K562 (cell line): ENCODE data around the gene FAM120B. TPM values are rescaled to one million over a fixed set of nuclear protein-coding genes. Genes with fewer than 3 reads are reported as not detected.

ENCODE experiments used
- C11orf30 ChIP-seq: fragments of 450-650 bp; IDR thresholded peaks from 2 replicates; pipeline ENCODE4 v1.6.1; 2016; ENCODE audit warnings: low read depth, mild to moderate bottlenecking
- EP300 ChIP-seq: IDR thresholded peaks from 2 replicates; pipeline ENCODE4 v1.6.1; 2012; ENCODE audit warnings: low read length, improper control_type of control experiment
- HNRNPL ChIP-seq: fragments of 200-400 bp; formaldehyde crosslinking; IDR thresholded peaks from 2 replicates; pipeline ENCODE4 v1.6.1; 2017; ENCODE audit warnings: low read depth, mild to moderate bottlenecking, low read length
- RBM15 ChIP-seq: fragments of 200-400 bp; formaldehyde crosslinking; IDR thresholded peaks from 2 replicates; pipeline ENCODE4 v1.6.1; 2018; ENCODE audit warnings: mild to moderate bottlenecking, low read length, moderate library complexity; ENCODE audit not compliant: insufficient read depth
- RBM22 ChIP-seq: fragments of 200-400 bp; formaldehyde crosslinking; IDR thresholded peaks from 2 replicates; pipeline ENCODE4 v1.6.1; 2018; ENCODE audit warnings: low read length, low read depth; ENCODE audit not compliant: poor library complexity, severe bottlenecking
- U2AF1 ChIP-seq: fragments of 200-400 bp; formaldehyde crosslinking; optimal IDR thresholded peaks from 2 replicates; pipeline ENCODE3; 2017; ENCODE audit warnings: mild to moderate bottlenecking, low read depth, low read length, moderate library complexity
- U2AF2 ChIP-seq: fragments of 200-400 bp; formaldehyde crosslinking; optimal IDR thresholded peaks from 2 replicates; pipeline ENCODE3; 2017; ENCODE audit warnings: low read depth, mild to moderate bottlenecking, low read length
- YY1 ChIP-seq, 3 experiments: IDR thresholded peaks; 2 replicates each; pipeline ENCODE4 v1.6.1; 2011; ENCODE audit warnings: low read length in 2 of 3, mild to moderate bottlenecking in 2 of 3, moderate library complexity in 2 of 3, borderline replicate concordance in 1 of 3, control low read depth in 1 of 3, low read depth in 1 of 3; ENCODE audit not compliant: insufficient read depth in 3 of 3, insufficient replicate concordance in 2 of 3, control insufficient read depth in 1 of 3, insufficient read length in 1 of 3; ENCODE audit errors: extremely low read depth in 1 of 3
- ZBTB7A ChIP-seq: IDR thresholded peaks from 2 replicates; pipeline ENCODE4 v1.6.1; 2011; ENCODE audit warnings: low read depth, mild to moderate bottlenecking, low read length, moderate library complexity, borderline replicate concordance; ENCODE audit not compliant: control insufficient read depth
- ZNF143 ChIP-seq: sonication (generic); formaldehyde crosslinking; IDR thresholded peaks from 2 replicates; pipeline ENCODE4 v1.9.0; 2022; ENCODE audit warnings: mild to moderate bottlenecking, missing genetic modification reagents
- ZNF316 ChIP-seq: fragments of 450-650 bp; IDR thresholded peaks from 2 replicates; pipeline ENCODE4 v1.6.1; 2016
- ZNF408 ChIP-seq: fragments of 250-450 bp; sonication (Bioruptor Pico); IDR thresholded peaks from 2 replicates; pipeline ENCODE4 v1.4.0; 2020; ENCODE audit warnings: low read depth, mild to moderate bottlenecking, moderate library complexity
- ZNF699 ChIP-seq: fragments of 250-450 bp; sonication (Bioruptor Pico); IDR thresholded peaks from 2 replicates; pipeline ENCODE4 v1.8.0; 2021; ENCODE audit warnings: mild to moderate bottlenecking, moderate library complexity; ENCODE audit not compliant: insufficient replicate concordance
- ZNF76 ChIP-seq: fragments of 250-450 bp; sonication (Bioruptor Pico); IDR thresholded peaks from 2 replicates; pipeline ENCODE4 v1.4.0; 2020; ENCODE audit warnings: mild to moderate bottlenecking, moderate library complexity, borderline replicate concordance
- ZSCAN29 ChIP-seq: fragments of 450-650 bp; IDR thresholded peaks from 2 replicates; pipeline ENCODE4 v1.6.1; 2017
- ZZZ3 ChIP-seq: fragments of 450-650 bp; IDR thresholded peaks from 2 replicates; pipeline ENCODE4 v1.6.1; 2016; ENCODE audit warnings: antibody characterized with exemption, mild to moderate bottlenecking, moderate library complexity
- polyA plus RNA-seq, 8 experiments: library from polyadenylated mRNA; depleted of rRNA in 4 of 8; stranded (reverse) in 5 of 8; unstranded in 3 of 8; fragments of >200 nt; fragmentation: Nextera tagmentation in 2 of 8; fragmentation: Illumina TruSeq in 1 of 8; extraction: Ambion mirVana in 2 of 8; extraction: Trizol in 1 of 8; gene quantifications; 2 replicates each; pipeline versions ENCODE4 v1.2.1 to v1.2.3, GENCODE V29; 2011 to 2014; ENCODE audit warnings: inconsistent platforms in 1 of 8, missing spikeins in 1 of 8
- total RNA-seq, 7 experiments: library from RNA; depleted of rRNA in 6 of 7; stranded (reverse); fragments of >200 nt in 6 of 7; fragmentation: Illumina TruSeq in 2 of 7; extraction: Trizol in 2 of 7; gene quantifications; 2 replicates each; pipeline versions ENCODE4 v1.2.1 to v1.2.3, GENCODE V29; 2011 to 2021; ENCODE audit warnings: low replicate concordance in 1 of 7
- TF ChIP-seq, protein P1 (sequence below): fragments of 250-450 bp; sonication (Bioruptor Pico); IDR thresholded peaks from 2 replicates; pipeline ENCODE4 v1.9.0; 2021; ENCODE audit warnings: mild to moderate bottlenecking, inconsistent platforms
- TF ChIP-seq, protein P2 (sequence below): fragments of 450-650 bp; conservative IDR thresholded peaks from 2 replicates; pipeline ENCODE4 v1.6.1; 2016; ENCODE audit warnings: missing genetic modification characterization, low read depth, mild to moderate bottlenecking, control low read depth, missing compliant biosample characterization
- TF ChIP-seq, protein P3 (sequence below): fragments of 450-650 bp; formaldehyde crosslinking; IDR thresholded peaks from 2 replicates; pipeline ENCODE4 v1.4.0; 2020; ENCODE audit warnings: mild to moderate bottlenecking, moderate library complexity
- TF ChIP-seq, protein P4 (sequence below): fragments of 450-650 bp; IDR thresholded peaks from 2 replicates; pipeline ENCODE4 v1.6.1; 2018; ENCODE audit warnings: mild to moderate bottlenecking, low read depth; ENCODE audit not compliant: partially characterized antibody

FAM120B gene
- total and polyA plus RNA-seq, 9 of the 15 experiments (the other 6 are each of a cell fraction or from before 2014, with no cell fraction given), result 3.5 to 22.6 (median 14.7) TPM

DNA sequence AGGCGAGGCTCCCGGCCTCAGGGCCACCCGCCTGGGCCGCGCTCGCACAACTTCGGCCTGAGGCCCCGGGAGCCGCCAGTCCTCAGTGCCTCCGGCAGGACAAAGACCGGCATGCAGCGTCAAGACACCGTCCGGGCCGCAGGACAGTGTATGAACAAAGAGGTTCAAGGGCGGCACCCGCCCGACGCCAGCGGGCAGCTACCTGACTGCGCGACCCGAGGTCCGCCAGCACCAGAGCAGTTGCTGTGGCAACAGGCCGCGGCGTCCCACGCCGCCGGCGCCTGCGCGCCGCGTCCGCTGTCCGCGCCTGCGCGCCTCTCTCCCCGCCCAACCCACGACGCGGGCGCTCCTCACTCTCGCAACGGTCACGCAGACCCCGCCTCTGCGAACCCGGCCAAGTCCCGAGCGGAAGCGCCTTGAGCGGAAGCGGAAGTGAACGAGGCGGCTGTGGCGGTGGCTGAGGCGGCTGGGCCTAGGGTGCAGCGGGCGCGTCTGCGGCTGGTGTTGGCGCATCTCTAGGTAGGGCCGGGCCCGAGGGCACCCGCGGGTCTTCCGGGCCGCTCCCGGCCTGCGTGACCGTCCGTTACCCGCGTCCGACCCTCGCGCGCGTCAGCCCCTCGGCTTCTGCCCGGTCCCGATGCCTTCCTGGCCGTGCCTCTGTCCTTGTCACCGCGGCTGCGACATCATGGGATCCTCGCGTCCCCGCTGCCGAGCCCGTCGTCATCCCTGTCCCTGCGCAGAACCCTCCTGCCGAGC is at the start of gene FAM120B (continued):
- TF ChIP-seq YY1 (IDR thresholded peaks at IDR 0.05; ENCODE audit: borderline replicate concordance in 1 of 3, control insufficient read depth in 1 of 3, extremely low read depth in 1 of 3, insufficient read depth in 3 of 3, insufficient read length in 1 of 3, insufficient replicate concordance in 2 of 3, low read depth in 1 of 3, low read length in 2 of 3) (peak in 1 of 3 experiments; percentile 46), ZNF143 (CRISPR knock-in tag) (no peak), ZZZ3 (no peak), ZNF408 (CRISPR knock-in tag) (no peak), RBM15 (no peak), ZSCAN29 (no peak), HNRNPL (no peak; the same call in 1 of the 2 replicates), U2AF2 (no peak), U2AF1 (peak; percentile 66), C11orf30 (peak; percentile 85), EP300 (peak; percentile 28; the same call in 1 of the 2 replicates), ZNF316 (peak; percentile 47; the same call in 1 of the 2 replicates), ZBTB7A (peak; percentile 50; the same call in 1 of the 2 replicates), ZNF699 (no peak), ZNF76 (CRISPR knock-in tag) (no peak), RBM22 (peak; percentile 94)
- TF ChIP-seq, protein P1, sequence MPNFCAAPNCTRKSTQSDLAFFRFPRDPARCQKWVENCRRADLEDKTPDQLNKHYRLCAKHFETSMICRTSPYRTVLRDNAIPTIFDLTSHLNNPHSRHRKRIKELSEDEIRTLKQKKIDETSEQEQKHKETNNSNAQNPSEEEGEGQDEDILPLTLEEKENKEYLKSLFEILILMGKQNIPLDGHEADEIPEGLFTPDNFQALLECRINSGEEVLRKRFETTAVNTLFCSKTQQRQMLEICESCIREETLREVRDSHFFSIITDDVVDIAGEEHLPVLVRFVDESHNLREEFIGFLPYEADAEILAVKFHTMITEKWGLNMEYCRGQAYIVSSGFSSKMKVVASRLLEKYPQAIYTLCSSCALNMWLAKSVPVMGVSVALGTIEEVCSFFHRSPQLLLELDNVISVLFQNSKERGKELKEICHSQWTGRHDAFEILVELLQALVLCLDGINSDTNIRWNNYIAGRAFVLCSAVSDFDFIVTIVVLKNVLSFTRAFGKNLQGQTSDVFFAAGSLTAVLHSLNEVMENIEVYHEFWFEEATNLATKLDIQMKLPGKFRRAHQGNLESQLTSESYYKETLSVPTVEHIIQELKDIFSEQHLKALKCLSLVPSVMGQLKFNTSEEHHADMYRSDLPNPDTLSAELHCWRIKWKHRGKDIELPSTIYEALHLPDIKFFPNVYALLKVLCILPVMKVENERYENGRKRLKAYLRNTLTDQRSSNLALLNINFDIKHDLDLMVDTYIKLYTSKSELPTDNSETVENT, result peak; percentile 79
- TF ChIP-seq, protein P2, sequence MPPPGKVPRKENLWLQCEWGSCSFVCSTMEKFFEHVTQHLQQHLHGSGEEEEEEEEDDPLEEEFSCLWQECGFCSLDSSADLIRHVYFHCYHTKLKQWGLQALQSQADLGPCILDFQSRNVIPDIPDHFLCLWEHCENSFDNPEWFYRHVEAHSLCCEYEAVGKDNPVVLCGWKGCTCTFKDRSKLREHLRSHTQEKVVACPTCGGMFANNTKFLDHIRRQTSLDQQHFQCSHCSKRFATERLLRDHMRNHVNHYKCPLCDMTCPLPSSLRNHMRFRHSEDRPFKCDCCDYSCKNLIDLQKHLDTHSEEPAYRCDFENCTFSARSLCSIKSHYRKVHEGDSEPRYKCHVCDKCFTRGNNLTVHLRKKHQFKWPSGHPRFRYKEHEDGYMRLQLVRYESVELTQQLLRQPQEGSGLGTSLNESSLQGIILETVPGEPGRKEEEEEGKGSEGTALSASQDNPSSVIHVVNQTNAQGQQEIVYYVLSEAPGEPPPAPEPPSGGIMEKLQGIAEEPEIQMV, result no peak; the same call in 1 of the 2 replicates
- TF ChIP-seq, protein P3, sequence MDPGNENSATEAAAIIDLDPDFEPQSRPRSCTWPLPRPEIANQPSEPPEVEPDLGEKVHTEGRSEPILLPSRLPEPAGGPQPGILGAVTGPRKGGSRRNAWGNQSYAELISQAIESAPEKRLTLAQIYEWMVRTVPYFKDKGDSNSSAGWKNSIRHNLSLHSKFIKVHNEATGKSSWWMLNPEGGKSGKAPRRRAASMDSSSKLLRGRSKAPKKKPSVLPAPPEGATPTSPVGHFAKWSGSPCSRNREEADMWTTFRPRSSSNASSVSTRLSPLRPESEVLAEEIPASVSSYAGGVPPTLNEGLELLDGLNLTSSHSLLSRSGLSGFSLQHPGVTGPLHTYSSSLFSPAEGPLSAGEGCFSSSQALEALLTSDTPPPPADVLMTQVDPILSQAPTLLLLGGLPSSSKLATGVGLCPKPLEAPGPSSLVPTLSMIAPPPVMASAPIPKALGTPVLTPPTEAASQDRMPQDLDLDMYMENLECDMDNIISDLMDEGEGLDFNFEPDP (CRISPR knock-in tag), result no peak
- TF ChIP-seq, protein P4, sequence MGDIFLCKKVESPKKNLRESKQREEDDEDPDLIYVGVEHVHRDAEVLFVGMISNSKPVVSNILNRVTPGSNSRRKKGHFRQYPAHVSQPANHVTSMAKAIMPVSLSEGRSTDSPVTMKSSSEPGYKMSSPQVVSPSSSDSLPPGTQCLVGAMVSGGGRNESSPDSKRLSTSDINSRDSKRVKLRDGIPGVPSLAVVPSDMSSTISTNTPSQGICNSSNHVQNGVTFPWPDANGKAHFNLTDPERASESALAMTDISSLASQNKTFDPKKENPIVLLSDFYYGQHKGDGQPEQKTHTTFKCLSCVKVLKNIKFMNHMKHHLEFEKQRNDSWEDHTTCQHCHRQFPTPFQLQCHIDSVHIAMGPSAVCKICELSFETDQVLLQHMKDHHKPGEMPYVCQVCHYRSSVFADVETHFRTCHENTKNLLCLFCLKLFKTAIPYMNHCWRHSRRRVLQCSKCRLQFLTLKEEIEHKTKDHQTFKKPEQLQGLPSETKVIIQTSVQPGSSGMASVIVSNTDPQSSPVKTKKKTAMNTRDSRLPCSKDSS, result no peak
